ENCODE results near the gene PGAM2.
"Not testable (repeated sequence)": the region's sequence is repeated elsewhere in the genome, so short reads cannot be mapped to it uniquely, and the experiment has no call there.

The PGAM2 gene

GRCh38 chr7:44018857-44019807 lies 46.2 kb downstream of the PGAM2 start:
- DNase-seq: peak; percentile 100

GRCh38 chr7:44015090-44015489 lies 50.3 kb downstream of the PGAM2 start:
- not testable (repeated sequence) for DNase-seq

All from activated T-cell treated with anti-CD3 and anti-CD28 coated beads, Interleukin-2, amount 50 U/mL, for 48 hours (primary cell).